GM19035 (cell line): ENCODE measurements around the gene MSH4.
"Not testable (repeated sequence)": the region's sequence is repeated elsewhere in the genome, so short reads cannot be mapped to it uniquely, and the experiment has no call there.

ENCODE experiments used
- ATAC-seq: cut with Tn5 transposase; IDR thresholded peaks from one replicate; pipeline ENCODE4 v1.9.1; 2021; ENCODE audit not compliant: unreplicated experiment

Gene MSH4

GRCh38 chr1:75796376-75797272, at the start of gene MSH4:
Gene MSH4 (plus strand): TSS chr1:75796882. CDS start chr1:75796986, 104 bp downstream.
- no peak for ATAC-seq

DNA sequence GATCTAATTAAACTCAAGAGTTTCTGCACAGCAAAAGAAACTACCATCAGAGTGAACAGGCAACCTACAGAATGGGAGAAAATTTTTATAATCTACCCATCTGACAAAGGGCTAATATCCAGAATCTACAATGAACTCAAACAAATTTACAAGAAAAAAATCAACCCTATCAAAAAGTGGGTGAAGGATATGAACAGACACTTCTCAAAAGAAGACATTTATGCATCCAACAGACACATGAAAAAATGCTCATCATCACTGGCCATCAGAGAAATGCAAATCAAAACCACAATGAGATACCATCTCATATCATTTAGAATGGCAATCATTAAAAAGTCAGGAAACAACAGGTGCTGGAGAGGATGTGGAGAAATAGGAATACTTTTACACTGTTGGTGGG, 39.5 kb upstream of the MSH4 start:
- ATAC-seq: not testable (repeated sequence)

DNA sequence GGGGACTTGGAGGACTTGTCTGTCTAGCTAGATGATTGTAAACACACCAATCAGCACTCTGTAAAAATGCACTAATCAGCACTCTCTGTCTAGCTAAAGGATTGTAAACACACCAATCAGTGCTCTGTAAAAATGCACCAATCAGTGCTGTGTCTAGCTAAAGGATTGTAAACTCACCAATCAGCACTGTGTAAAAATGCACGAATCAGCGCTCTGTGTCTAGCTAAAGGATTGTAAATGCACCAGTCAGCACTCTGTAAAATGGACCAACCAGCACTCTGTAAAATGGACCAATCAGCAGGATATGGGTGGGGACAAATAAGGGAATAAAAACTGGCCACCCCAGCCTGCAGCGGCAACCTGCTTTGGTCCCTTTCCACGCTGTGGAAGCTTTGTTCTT, 38.1 kb upstream of the MSH4 start:
- not testable (repeated sequence) for ATAC-seq

DNA sequence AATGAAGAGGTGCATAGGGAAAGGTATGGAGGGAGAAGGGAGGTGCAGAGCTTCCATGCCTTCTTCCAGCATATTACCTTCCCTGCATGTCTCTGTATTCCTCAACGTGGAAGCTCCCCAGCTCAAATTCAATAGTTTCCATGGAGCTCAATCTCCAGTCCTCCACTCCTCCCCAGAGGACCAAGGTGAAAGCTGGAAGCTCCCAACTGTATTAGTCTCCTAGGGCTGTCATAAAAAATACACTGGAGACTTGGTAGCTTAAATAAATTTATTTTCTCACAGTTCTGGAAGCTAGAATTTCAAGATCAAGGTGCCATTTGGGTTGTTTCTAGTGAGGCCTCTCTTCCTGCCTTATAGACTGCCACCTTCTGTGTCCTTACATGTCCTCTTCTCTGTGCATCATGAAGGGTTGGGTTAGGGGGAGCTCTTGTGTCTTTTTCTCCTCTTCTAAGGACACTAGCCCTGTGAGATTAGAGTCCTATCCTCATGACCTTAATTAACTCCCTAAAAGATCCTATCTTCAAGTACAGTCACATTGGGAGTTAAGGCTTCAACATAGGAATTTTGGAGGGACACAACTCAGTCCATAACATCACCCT, 32.5 kb upstream of the MSH4 start:
- ATAC-seq: no peak

DNA sequence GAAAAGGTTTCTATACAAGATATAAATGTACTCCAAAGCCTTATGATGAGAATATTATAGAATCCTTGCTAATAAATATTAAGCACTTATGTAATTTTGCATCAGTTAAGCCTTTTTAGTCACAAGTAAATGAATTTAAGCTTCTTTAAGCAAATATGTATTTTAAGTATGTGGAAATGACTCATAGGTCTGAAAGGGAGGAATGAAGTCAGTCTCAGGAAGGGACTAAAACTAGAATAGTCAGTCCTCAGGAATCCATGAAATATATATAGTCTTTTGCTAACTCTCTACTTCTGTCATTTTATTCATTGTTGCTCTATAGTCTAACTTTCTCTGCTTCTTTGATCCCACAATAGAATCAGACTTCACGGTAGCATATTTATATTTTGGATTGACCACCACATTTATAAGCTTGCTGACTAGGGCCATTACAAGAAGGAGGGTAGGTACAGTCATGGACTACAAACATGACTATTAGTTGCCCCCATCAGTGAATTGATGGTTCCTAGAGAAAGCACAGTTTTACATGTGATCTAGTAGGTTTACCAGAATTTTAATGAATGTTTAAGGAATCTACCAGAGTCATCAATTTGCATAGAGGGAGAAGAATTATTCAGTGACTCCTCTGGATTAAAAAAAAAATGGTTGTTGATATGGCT, 30.9 kb upstream of the MSH4 start:
- no peak for ATAC-seq

DNA sequence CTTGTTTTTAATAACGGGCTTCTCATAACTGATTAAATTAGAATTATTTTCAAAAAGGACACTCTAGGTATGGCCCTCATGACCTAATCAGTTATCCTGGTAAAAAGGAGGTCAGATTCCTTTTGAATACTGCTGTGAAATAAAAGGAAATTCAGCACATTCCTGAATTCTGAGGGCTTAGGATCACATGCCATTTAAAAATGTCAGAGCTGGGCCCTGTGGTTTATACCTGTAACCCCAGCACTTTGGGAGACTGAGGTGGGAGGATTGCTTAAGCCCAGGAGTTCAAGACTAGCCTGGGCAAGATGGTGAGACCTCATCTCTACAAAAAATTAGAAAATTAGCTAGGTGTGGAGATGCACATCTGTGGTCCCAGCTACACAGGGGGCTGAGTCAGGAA, 28.7 kb upstream of the MSH4 start:
- ATAC-seq: no peak

DNA sequence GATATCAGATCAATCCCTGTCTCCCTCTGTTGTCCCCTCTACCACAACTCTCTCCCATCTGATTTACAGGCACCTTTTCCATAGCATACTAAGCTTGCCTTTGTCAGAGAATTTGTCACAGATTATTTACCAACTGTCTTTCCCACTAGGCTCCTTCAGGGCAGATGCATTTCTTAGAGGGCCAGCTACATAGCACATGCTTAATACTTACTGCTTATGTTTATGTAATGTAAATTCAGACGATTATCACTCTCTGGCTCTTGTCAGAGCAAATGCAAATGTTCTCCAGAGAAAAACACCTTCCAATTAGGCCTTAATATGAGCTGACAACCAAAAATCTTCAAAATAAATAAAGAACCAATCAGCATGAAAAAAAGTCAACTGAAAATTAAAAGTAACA, 25.9 kb upstream of the MSH4 start:
- no peak for ATAC-seq

DNA sequence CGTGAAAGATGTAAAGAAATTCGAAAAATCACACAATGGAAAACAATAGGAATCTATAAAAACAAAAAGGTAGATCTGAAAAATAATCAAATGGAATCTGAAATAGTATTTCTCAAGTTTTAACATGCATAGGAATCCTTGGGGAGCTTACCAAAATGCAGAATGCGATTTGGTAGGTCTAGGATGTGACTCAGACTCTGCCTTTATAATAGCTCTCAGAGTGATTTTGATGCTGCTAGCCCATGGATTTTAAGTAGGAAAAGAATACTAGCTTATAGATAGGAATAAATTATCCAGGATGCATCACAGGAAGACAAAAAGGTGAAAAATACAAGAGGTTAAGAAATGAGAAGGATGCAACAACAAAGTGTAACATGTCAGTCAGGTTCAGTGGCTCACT, 24.7 kb upstream of the MSH4 start:
- ATAC-seq: no peak

DNA sequence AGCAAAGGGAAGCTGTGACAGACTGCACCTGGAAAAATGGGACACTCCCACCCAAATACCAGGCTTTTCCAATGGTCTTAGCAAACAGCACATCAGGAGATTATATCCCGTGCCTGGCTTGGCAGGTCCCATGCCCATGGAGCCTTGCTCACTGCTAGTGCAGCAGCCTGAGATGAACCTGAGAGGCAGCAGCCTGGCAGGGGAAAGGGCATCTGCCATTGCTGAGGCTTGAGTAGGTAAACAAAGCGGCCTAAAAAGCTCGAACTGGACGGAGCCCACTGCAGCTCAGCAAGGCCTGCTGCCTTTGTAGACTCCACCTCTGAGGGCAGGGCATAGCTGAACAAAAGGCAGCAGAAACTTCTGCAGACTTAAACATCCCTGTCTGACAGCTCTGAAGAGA, 18.9 kb upstream of the MSH4 start:
- not testable (repeated sequence) for ATAC-seq

DNA sequence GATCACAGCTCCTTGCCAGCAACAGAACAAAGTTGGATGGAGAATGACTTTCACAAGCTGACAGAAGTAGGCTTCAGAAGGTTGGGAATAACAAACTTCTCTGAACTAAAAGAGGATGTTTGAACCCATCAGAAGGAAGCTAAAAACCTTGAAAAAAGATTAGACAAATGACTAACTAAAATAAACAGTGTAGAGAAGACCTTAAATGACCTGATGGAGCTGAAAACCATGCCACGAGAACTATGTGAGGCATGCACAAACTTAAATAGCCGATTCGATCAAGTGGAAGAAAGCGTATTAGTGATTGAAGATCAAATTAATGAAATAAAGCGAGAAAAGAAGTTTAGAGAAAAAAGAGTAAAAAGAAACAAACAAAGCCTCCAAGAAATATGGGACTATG, 18.0 kb upstream of the MSH4 start:
- not testable (repeated sequence) for ATAC-seq

DNA sequence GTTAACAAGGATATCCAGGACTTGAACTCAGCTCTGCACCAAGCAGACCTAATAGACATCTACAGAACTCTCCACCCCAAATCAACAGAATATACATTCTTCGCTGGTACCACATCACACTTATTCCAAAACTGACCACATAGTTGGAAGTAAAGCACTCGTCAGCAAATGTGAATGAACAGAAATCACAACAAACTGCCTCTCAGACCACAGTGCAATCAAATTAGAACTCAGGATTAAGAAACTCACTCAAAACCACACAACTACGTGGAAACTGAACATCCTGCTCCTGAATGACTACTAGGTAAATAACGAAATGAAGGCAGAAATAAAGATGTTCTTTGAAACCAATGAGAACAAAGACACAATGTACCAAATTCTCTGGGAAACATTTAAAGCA, 16.5 kb upstream of the MSH4 start:
- ATAC-seq: not testable (repeated sequence)

GRCh38 chr1:75783920-75784319, 12.8 kb upstream of the MSH4 start:
- ATAC-seq: not testable (repeated sequence)

GRCh38 chr1:75785320-75785982, 11.2 kb upstream of the MSH4 start:
- peak; percentile 17 for ATAC-seq

GRCh38 chr1:75785983-75786853, 10.5 kb upstream of the MSH4 start, which contains the start of gene RABGGTB:
Gene RABGGTB (plus strand): TSS chr1:75786256. CDS start chr1:75786272, 16 bp downstream.
- ATAC-seq: peak; percentile 58

GRCh38 chr1:75786901-75787493, 9.7 kb upstream of the MSH4 start:
- no peak for ATAC-seq

DNA sequence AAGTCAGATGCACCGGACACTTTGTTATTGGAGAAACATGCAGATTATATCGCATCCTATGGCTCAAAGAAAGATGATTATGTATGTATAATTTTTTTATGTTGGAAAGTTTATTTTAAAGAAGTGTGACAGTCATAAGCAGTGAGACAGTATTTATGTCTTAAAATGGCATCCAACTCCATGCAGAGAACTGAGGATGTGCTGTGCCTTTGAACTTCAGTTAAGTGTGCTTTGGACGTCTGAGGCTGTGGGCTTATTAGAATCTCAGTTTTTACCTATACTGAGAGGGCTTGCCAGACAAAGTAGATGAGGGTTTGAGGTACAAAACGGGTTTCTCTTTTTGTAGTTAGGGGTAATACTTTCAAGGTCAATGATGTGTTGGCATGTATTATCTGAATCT, 9.2 kb upstream of the MSH4 start:
- ATAC-seq: no peak

GRCh38 chr1:75789988-75790387, 6.7 kb upstream of the MSH4 start:
- no peak for ATAC-seq

DNA sequence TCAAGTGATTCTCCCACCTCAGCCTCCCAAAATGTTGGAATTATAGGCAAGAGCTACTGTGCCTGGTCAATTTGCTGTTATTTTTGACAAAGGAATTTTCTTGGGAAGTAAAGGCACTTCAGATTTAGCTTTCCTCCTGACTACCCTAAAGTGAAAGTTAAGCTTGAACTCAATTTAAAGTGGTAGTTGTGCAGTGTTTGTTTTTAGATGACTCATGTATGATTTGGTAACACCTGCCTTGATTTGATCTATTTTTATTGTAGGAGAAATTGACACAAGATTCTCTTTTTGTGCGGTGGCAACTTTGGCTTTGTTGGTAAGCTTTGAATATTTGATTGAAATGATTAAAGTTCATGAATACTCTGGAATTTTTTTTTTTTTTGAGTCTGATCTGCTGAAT, 5.7 kb upstream of the MSH4 start:
- no peak for ATAC-seq

GRCh38 chr1:75792091-75792490, 4.6 kb upstream of the MSH4 start:
- ATAC-seq: no peak

- no peak for ATAC-seq
These were observed 2.3 kb upstream of the MSH4 start for GRCh38 chr1:75794382-75794781.
